Breast epithelium (tissue), 3 donors: ENCODE results near the gene C6orf62.

ENCODE experiments used
- CTCF ChIP-seq, 3 donors: fragments of 450-650 bp; IDR thresholded peaks; one replicate each; pipeline ENCODE4 v1.5.1; 2016 to 2017; ENCODE audit warnings: antibody characterized with exemption in 3 of 3, mild to moderate bottlenecking in 3 of 3, moderate library complexity in 3 of 3
- POLR2A ChIP-seq: fragments of 450-650 bp; IDR thresholded peaks from one replicate; pipeline ENCODE4 v1.6.1; 2016; ENCODE audit warnings: antibody characterized with exemption, mild to moderate bottlenecking, moderate library complexity

- no peak for TF ChIP-seq CTCF (IDR thresholded peaks at IDR 0.05)
- no peak for TF ChIP-seq POLR2A
Measured at GRCh38 chr6:24719125-24719971, at the start of gene C6orf62.
